ENCODE data around the gene C1QTNF9B. TPM values are rescaled to one million over a fixed set of nuclear protein-coding genes. Genes with fewer than 3 reads are reported as not detected.

C1QTNF9B gene
- total RNA-seq, 1 experiment from 2014 or later: not detected

- Histone ChIP-seq H3K9me3 (no peaks in the 10 kb centered on the region), H3K4me3 (no peak overlapping the region), H3K27me3 (no peaks in the 10 kb centered on the region), H3K36me3 (peaks cover 6% of the 10 kb centered on the region)
- DNase-seq: no peak
These were observed 25.6 kb downstream of the C1QTNF9B start for GRCh38 chr13:23871616-23872220.

- no peaks in the 10 kb centered on the region for H3K9me3 ChIP-seq
- H3K4me3 ChIP-seq: no peak overlapping the region
- H3K36me3 ChIP-seq: peaks cover 6% of the 10 kb centered on the region
- H3K27me3 ChIP-seq: no peaks in the 10 kb centered on the region
- DNase-seq: peak; percentile 45
These were observed 26.8 kb downstream of the C1QTNF9B start for GRCh38 chr13:23870356-23871140.

- H3K4me3 ChIP-seq: no peak overlapping the region
- no peaks in the 10 kb centered on the region for H3K27me3 ChIP-seq
- DNase-seq: peak; percentile 74
- peaks cover 6% of the 10 kb centered on the region for H3K36me3 ChIP-seq
- no peaks in the 10 kb centered on the region for H3K9me3 ChIP-seq
These were observed 28.8 kb downstream of the C1QTNF9B start for GRCh38 chr13:23868521-23868920.

- no peak overlapping the region for H3K4me3 ChIP-seq
- no peaks in the 10 kb centered on the region for H3K27me3 ChIP-seq
- no peaks in the 10 kb centered on the region for H3K9me3 ChIP-seq
- peak; percentile 39 for DNase-seq
- peaks cover 6% of the 10 kb centered on the region for H3K36me3 ChIP-seq
These were observed 30.2 kb downstream of the C1QTNF9B start for GRCh38 chr13:23867027-23867491.

- H3K4me3 ChIP-seq: no peak overlapping the region
- peaks cover 9% of the 10 kb centered on the region for H3K36me3 ChIP-seq
- no peaks in the 10 kb centered on the region for H3K9me3 ChIP-seq
- no peaks in the 10 kb centered on the region for H3K27me3 ChIP-seq
- DNase-seq: no peak
These were observed 30.8 kb downstream of the C1QTNF9B start for GRCh38 chr13:23866420-23867026.

- no peak overlapping the region for H3K4me3 ChIP-seq
- DNase-seq: no peak
These were observed 31.4 kb downstream of the C1QTNF9B start for GRCh38 chr13:23865906-23866305.

GRCh38 chr13:23865026-23865425, 32.3 kb downstream of the C1QTNF9B start:
- H3K4me3 ChIP-seq: no peak overlapping the region
- DNase-seq: no peak
- H3K36me3 ChIP-seq: peaks cover 9% of the 10 kb centered on the region
- H3K27me3 ChIP-seq: no peaks in the 10 kb centered on the region
- H3K9me3 ChIP-seq: no peaks in the 10 kb centered on the region

More at GRCh38 chr13:23865906-23866305, 31.4 kb downstream of the C1QTNF9B start:
- H3K27me3 ChIP-seq: no peaks in the 10 kb centered on the region
- no peaks in the 10 kb centered on the region for H3K9me3 ChIP-seq
- peaks cover 9% of the 10 kb centered on the region for H3K36me3 ChIP-seq

- no peaks in the 10 kb centered on the region for H3K27me3 ChIP-seq
- no peak for DNase-seq
- H3K36me3 ChIP-seq: peaks cover 9% of the 10 kb centered on the region
- H3K4me3 ChIP-seq: no peak overlapping the region
- no peaks in the 10 kb centered on the region for H3K9me3 ChIP-seq
These were observed 36.0 kb downstream of the C1QTNF9B start for GRCh38 chr13:23861310-23861709.

GRCh38 chr13:23859904-23860303, 37.4 kb downstream of the C1QTNF9B start:
- H3K27me3 ChIP-seq: no peaks in the 10 kb centered on the region
- H3K4me3 ChIP-seq: no peak overlapping the region
- peaks cover 9% of the 10 kb centered on the region for H3K36me3 ChIP-seq
- no peak for DNase-seq
- no peaks in the 10 kb centered on the region for H3K9me3 ChIP-seq

- no peak for DNase-seq
- Histone ChIP-seq H3K36me3 (peaks cover 9% of the 10 kb centered on the region), H3K9me3 (no peaks in the 10 kb centered on the region), H3K4me3 (no peak overlapping the region), H3K27me3 (no peaks in the 10 kb centered on the region)
These were observed 37.8 kb downstream of the C1QTNF9B start for GRCh38 chr13:23859455-23859854.

GRCh38 chr13:23858546-23858945, 38.8 kb downstream of the C1QTNF9B start:
- peak; percentile 23 for DNase-seq
- H3K4me3 ChIP-seq: no peak overlapping the region
- no peaks in the 10 kb centered on the region for H3K27me3 ChIP-seq
- H3K36me3 ChIP-seq: peaks cover 9% of the 10 kb centered on the region
- no peaks in the 10 kb centered on the region for H3K9me3 ChIP-seq

GRCh38 chr13:23856008-23856750, 41.1 kb downstream of the C1QTNF9B start:
- Histone ChIP-seq H3K9me3 (no peaks in the 10 kb centered on the region), H3K36me3 (peaks cover 6% of the 10 kb centered on the region), H3K4me3 (no peak overlapping the region), H3K27me3 (no peaks in the 10 kb centered on the region)
- DNase-seq: no peak

GRCh38 chr13:23855360-23855759, 41.9 kb downstream of the C1QTNF9B start:
- H3K9me3 ChIP-seq: no peaks in the 10 kb centered on the region
- no peak for DNase-seq
- H3K4me3 ChIP-seq: no peak overlapping the region

GRCh38 chr13:23852351-23852750, 45.0 kb downstream of the C1QTNF9B start:
- no peak for DNase-seq
- no peaks in the 10 kb centered on the region; the same call in none of the 2 replicates for H3K36me3 ChIP-seq
- H3K27me3 ChIP-seq: no peaks in the 10 kb centered on the region
- H3K4me3 ChIP-seq: no peak overlapping the region
- H3K9me3 ChIP-seq: no peaks in the 10 kb centered on the region

More at GRCh38 chr13:23855360-23855759, 41.9 kb downstream of the C1QTNF9B start:
- Histone ChIP-seq H3K36me3 (peaks cover 6% of the 10 kb centered on the region), H3K27me3 (no peaks in the 10 kb centered on the region)

- peak; percentile 18 for DNase-seq
- H3K36me3 ChIP-seq: no peaks in the 10 kb centered on the region; the same call in none of the 2 replicates
- H3K4me3 ChIP-seq: no peak overlapping the region
- no peaks in the 10 kb centered on the region for H3K27me3 ChIP-seq
- no peaks in the 10 kb centered on the region for H3K9me3 ChIP-seq
These were observed 46.2 kb downstream of the C1QTNF9B start for GRCh38 chr13:23851106-23851505.

- no peak for DNase-seq
- no peaks in the 10 kb centered on the region for H3K27me3 ChIP-seq
- no peaks in the 10 kb centered on the region; the same call in none of the 2 replicates for H3K36me3 ChIP-seq
- H3K4me3 ChIP-seq: no peak overlapping the region
- H3K9me3 ChIP-seq: no peaks in the 10 kb centered on the region
These were observed 47.2 kb downstream of the C1QTNF9B start for GRCh38 chr13:23850134-23850533.

GRCh38 chr13:23849670-23850069, 47.6 kb downstream of the C1QTNF9B start:
- no peaks in the 10 kb centered on the region for H3K9me3 ChIP-seq
- DNase-seq: no peak
- no peaks in the 10 kb centered on the region for H3K27me3 ChIP-seq

More at GRCh38 chr13:23849670-23850069, 47.6 kb downstream of the C1QTNF9B start:
- H3K36me3 ChIP-seq: no peaks in the 10 kb centered on the region; the same call in none of the 2 replicates
- no peak overlapping the region for H3K4me3 ChIP-seq
